ELF-1 (cell line): ENCODE data around the gene MYH15.

Source experiments
- DNase-seq: peaks from one replicate; pipeline ENCODE4 v3.0.0-alpha.2; 2016; ENCODE audit warnings: low read depth, low spot score

The MYH15 gene

DNA sequence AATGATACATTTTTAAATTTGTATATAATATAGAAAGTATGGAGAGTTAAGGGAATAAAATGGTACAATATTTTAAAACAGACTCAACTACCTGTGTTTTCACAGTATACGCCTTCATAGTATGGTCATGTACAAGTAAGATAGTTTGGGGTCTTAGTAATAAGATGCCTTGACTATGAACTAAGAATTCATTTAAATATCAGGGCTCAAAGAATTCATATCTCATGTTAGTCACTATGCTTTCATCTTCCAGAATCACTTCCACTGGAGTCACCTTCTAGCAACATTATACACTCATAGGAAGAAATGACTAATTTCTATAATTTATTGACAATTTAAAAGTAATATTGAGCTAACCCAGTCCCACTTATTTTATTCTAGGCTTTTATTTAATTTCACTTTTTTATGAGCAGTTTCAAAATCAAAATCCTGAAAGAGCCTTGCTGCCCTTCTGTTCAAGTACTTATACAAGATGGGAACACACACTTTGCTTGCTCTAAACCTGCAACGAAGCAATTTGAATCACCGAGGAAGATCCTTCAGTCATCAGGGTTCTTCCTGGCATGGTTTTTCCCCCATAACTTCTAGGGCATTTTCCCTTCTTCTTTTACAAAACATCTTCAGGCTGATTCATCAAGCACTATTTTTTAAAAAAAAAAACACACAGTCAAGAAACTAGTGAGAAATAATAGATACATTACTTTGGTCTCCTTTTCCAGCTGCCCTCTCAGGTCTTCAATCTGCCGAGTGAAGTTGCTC, 94.1 kb downstream of the MYH15 start:
- DNase-seq = no peak

- no peak for DNase-seq
These were observed 94.7 kb downstream of the MYH15 start for GRCh38 chr3:108415661-108416060.

- DNase-seq = no peak
These were observed 96.4 kb downstream of the MYH15 start for GRCh38 chr3:108414007-108414406.

DNA sequence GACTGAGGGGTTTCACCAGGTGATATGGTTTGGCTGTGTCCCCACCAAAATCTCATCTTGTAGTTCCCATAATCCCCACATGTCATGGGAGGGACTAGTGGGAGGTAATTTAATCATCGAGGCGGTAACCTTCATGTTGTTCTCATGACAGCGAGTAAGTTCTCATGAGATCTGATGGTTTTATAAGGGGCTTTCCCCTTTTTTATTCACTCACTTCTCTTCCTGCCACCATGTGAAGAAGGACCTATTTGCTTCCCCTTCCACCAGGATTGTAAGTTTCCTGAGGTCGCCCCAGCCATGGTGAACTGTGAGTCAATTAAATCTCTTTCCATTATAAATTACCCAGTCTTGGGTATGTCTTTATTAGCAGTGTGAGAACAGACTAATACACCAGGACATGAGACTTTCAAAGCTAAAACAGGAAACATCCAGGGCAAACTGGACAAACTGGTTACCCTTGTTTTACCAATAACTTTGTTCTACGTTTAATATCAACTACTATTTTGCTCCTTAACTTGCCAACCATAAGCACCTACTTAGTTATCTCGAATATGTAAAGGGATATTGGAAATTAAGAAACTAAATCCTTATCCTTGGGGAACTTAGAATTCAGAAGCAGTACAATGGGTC, 98.2 kb downstream of the MYH15 start:
- DNase-seq = no peak

- no peak for DNase-seq
These were observed 99.8 kb downstream of the MYH15 start for GRCh38 chr3:108410531-108410984.

- DNase-seq = no peak
These were observed 100.6 kb downstream of the MYH15 start for GRCh38 chr3:108409800-108410178.

GRCh38 chr3:108408883-108409799, 101.3 kb downstream of the MYH15 start:
- no peak for DNase-seq

DNA sequence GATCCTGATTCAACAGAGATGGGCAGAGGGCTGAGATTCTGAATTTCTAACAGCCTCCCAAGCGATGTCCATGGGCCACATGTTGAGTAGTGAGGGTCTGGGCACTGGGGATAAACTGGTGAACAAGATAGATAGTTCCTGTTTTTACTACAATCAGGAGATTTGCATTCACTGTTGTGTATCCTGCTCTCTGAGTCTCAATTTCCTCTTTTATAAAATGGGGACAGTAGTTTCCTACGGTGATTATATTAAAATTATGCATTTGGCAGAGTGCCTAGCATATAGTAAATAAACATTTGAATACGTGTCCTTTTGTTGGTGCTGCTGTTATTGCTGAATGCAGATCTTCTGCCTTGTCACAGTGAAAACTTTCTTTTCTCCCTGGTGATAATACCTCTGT, 102.5 kb downstream of the MYH15 start:
- DNase-seq = no peak

DNA sequence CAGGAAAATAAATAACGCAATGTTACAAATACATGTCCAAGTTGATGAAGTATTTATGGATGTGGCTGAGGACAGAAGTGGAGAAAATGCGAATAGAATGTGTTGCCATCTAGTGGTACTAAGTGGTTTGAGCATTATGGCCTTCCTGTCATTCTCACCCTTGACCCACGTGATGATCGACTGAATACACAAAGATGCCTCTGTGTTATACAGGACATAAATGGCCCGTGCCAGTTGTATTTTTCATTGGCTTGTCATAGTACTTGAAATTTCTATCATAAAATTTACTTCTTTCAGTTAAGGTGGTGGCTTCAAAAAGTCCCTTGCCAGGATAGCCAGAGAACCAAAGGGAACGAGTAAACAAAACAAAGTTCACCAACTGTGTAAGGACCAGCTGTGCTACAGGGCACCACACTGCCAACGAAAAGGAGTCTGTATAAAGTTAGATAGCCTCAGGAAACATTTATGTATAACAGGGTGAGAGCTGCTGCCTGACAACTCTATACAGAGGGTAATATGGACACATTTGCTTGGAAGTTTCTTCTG, 103.7 kb downstream of the MYH15 start:
- peak; percentile 30 for DNase-seq

GRCh38 chr3:108406063-108406660, 104.2 kb downstream of the MYH15 start:
- DNase-seq = no peak

DNA sequence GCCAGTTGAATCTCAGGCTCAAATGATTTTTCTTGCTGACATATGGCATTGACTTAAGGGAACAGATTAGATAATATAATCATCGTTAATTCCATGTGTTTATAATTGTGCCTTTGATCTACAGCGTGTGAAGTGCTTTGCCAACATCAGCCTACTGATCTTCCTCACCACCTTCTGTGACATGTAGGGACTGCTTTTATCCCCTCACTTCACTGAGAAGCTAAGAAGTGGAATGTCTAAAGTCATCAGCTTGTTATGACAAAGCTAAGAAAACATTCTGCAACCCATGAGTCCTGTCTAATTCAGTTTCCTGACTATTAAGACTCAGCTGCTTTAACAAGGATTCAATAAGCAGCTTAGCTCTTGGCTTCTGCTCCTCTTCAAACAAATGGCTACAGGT, 106.0 kb downstream of the MYH15 start:
- no peak for DNase-seq

GRCh38 chr3:108403686-108404345, 106.6 kb downstream of the MYH15 start:
- DNase-seq = no peak

GRCh38 chr3:108403198-108403597, 107.2 kb downstream of the MYH15 start:
- DNase-seq = no peak

GRCh38 chr3:108401836-108402235, 108.6 kb downstream of the MYH15 start:
- no peak for DNase-seq

DNA sequence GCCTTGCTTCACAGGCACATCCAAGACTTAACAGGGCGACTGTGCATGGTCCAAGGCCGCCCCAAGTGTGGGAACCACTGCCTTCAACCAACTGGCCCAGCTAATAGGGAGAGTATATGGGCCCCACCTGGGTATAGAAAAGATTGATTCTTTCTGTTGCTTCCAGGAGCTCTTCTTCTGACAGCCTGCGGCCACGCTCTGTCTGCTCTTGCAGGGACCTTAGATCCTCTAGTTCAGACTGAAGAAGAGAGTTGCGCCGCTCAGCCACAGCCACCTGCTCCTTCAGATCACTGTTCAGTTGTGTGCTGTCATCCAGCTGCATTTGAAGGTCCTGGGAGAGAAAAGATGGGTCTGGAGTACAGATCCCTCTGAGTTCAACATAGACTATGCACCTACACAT, 111.9 kb downstream of the MYH15 start:
- no peak for DNase-seq

DNA sequence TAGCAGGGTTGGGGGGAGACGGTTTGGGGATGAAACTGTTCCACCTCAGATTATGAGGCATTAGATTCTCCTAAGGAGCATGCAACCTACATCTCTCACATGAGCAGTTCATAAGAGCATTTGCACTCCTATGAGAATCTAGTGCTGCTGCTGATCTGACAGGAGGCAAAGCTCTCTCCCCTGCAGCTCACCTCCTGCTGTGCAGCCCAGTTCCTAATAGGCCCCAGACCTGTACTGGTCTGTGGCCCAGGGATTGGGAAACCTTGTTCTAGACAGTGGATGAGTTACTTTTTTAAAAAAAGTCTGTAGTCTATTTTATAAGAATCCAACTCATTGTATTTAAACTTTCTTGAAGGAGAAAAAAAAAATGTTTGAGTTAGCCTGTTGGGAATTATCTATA, 114.1 kb downstream of the MYH15 start:
- DNase-seq = no peak

- no peak for DNase-seq
These were observed 115.8 kb downstream of the MYH15 start for GRCh38 chr3:108394563-108394962.

DNA sequence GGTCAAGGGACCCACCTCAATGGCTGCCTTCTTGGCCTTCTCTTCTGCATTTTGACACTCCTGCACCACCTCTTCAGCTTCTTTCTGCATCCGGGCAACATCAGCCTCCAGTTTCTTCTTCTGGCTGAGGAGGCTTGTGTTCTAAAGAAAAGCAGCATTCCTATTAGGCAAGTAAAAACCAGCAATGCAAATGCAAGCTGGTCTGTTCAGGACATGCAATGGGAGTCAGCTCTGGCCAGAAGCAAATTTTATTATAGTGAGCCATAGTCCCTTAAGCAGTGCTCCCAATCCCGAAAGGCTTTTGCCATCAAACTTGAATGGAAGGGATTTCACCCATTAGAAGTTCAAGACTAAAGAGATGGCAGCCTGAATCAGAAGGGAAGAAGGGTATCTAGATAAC, 116.4 kb downstream of the MYH15 start:
- DNase-seq = no peak

- DNase-seq = no peak
These were observed 117.1 kb downstream of the MYH15 start for GRCh38 chr3:108393128-108393900.

GRCh38 chr3:108391917-108392593, 118.3 kb downstream of the MYH15 start:
- no peak for DNase-seq
